GM12891 (cell line): ENCODE results near the gene JAZF1.

ENCODE experiments used
- POLR2A ChIP-seq: IDR thresholded peaks from 2 replicates; pipeline ENCODE4 v1.6.1; 2011; ENCODE audit warnings: low read depth, low read length, control low read depth
- POLR2AphosphoS5 ChIP-seq: IDR thresholded peaks from 2 replicates; pipeline ENCODE4 v1.6.1; 2011; ENCODE audit warnings: low read depth, low read length, control low read depth
- TAF1 ChIP-seq: IDR thresholded peaks from 2 replicates; pipeline ENCODE4 v1.6.1; 2011; ENCODE audit warnings: low read depth, low read length, control low read depth

GRCh38 chr7:28006491-28006890, 174.1 kb downstream of the JAZF1 start:
- no peak for TF ChIP-seq POLR2A
- no peak for TF ChIP-seq TAF1
- no peak for TF ChIP-seq POLR2AphosphoS5
